KG1 (cell line): ENCODE data around the gene VCAM1.
"Not testable (repeated sequence)": the region's sequence is repeated elsewhere in the genome, so short reads cannot be mapped to it uniquely, and the experiment has no call there.

Source experiments
- DNase-seq: peaks from one replicate; lab custom pipeline; 2025; lab: John Stamatoyannopoulos, UW

The VCAM1 gene

GRCh38 chr1:100719490-100719889 lies at the start of gene VCAM1:
Gene VCAM1, plus strand, starts transcription at chr1:100719742. Its CDS starts 119 bp downstream, at chr1:100719861.
- DNase-seq, result no peak

GRCh38 chr1:100670083-100670482 lies 49.5 kb upstream of the VCAM1 start:
- no peak for DNase-seq

- no peak for DNase-seq
Observed at GRCh38 chr1:100671601-100672000, 47.9 kb upstream of the VCAM1 start.

- no peak for DNase-seq
Observed at GRCh38 chr1:100683448-100684349, 35.8 kb upstream of the VCAM1 start.

GRCh38 chr1:100699744-100700143 lies 19.8 kb upstream of the VCAM1 start:
- DNase-seq, result no peak

- no peak for DNase-seq
Observed at GRCh38 chr1:100700586-100700985, 19.0 kb upstream of the VCAM1 start.

- DNase-seq, result no peak
Observed at GRCh38 chr1:100703052-100703451, 16.5 kb upstream of the VCAM1 start.

- DNase-seq, result no peak
Observed at GRCh38 chr1:100703716-100704115, 15.8 kb upstream of the VCAM1 start.

GRCh38 chr1:100704473-100704872 lies 15.1 kb upstream of the VCAM1 start:
- no peak for DNase-seq

GRCh38 chr1:100706296-100706695 lies 13.2 kb upstream of the VCAM1 start:
- DNase-seq, result no peak

- no peak for DNase-seq
Observed at GRCh38 chr1:100706856-100707255, 12.7 kb upstream of the VCAM1 start.

- DNase-seq, result no peak
Observed at GRCh38 chr1:100708476-100709062, 11.0 kb upstream of the VCAM1 start.

GRCh38 chr1:100710906-100711682 lies 8.4 kb upstream of the VCAM1 start:
- no peak for DNase-seq

- not testable (repeated sequence) for DNase-seq
Observed at GRCh38 chr1:100713027-100713426, 6.5 kb upstream of the VCAM1 start.

GRCh38 chr1:100713626-100714025 lies 5.9 kb upstream of the VCAM1 start:
- no peak for DNase-seq

GRCh38 chr1:100714599-100714998 lies 4.9 kb upstream of the VCAM1 start:
- no peak for DNase-seq

- no peak for DNase-seq
Observed at GRCh38 chr1:100717218-100717617, 2.3 kb upstream of the VCAM1 start.

- DNase-seq, result no peak
Observed at GRCh38 chr1:100718581-100718980, 961 bp upstream of the VCAM1 start.

GRCh38 chr1:100720101-100720500 lies 559 bp downstream of the VCAM1 start:
- no peak for DNase-seq

GRCh38 chr1:100720751-100721150 lies 1.2 kb downstream of the VCAM1 start:
- no peak for DNase-seq

- DNase-seq, result no peak
Observed at GRCh38 chr1:100721526-100722207, 2.1 kb downstream of the VCAM1 start.

GRCh38 chr1:100722221-100722620 lies 2.7 kb downstream of the VCAM1 start:
- no peak for DNase-seq
